HCT116 (cell line): Measurements from ENCODE around the gene ANTXR2. TPM values are rescaled to one million over a fixed set of nuclear protein-coding genes. Genes with fewer than 3 reads are reported as not detected.

Source experiments
- ATAC-seq: fragments of 200-7000 bp; cut with Tn5 transposase; 2 replicates; pipeline ENCODE4 v1.9.1; 2020; ENCODE audit warnings: mild to moderate bottlenecking, moderate library complexity
- BruUV-seq: library from RNA; stranded (reverse); fragments of 400-500 nt; replicated peaks from 2 replicates; lab custom pipeline; 2021; lab: Mats Ljungman, UMichigan
- CTCF ChIA-PET: fragments of 300-600 bp; sonication (Branson Sonifier 250); formaldehyde crosslinking; loops from one replicate; lab custom pipeline; 2021; ENCODE audit warnings: antibody characterized with exemption; lab: Charles Lee
- POLR2A ChIA-PET: fragments of 300-600, 350-600 bp; sonication (Branson Sonifier 250); formaldehyde crosslinking; loops from one replicate; lab custom pipeline; 2021; ENCODE audit warnings: antibody characterized with exemption; lab: Charles Lee
- RAD21 ChIA-PET, 2 experiments: fragments of 300-600 bp; sonication (Branson Sonifier 250); formaldehyde crosslinking; loops; one replicate each; lab custom pipeline; 2023; ENCODE audit warnings: low total read pairs in 2 of 2; ENCODE audit not compliant: uncharacterized antibody in 2 of 2, unreplicated experiment in 2 of 2, low non-redundant PET in 1 of 2; lab: Charles Lee
- DNase-seq: peaks from one replicate; pipeline ENCODE4 v3.0.0-alpha.2; 2010; ENCODE audit warnings: low read depth, low spot score
- H2AFZ ChIP-seq: fragments of 200-600 bp; shearing (Covaris generic), sonication (generic); 2 replicates; pipeline ENCODE4 v1.6.1; 2017; ENCODE audit warnings: low read depth, mixed run types, mixed read lengths, antibody characterized with exemption, low read length; ENCODE audit not compliant: poor library complexity, severe bottlenecking
- H3K27ac ChIP-seq: 2 replicates; pipeline ENCODE4 v1.5.1; 2012; ENCODE audit warnings: low read depth, low read length
- H3K27me3 ChIP-seq: fragments of 200-600 bp; sonication (generic); 2 replicates; pipeline ENCODE4 v1.6.1; 2016; ENCODE audit warnings: mixed run types, low read length, mixed read lengths; ENCODE audit not compliant: insufficient read depth
- H3K36me3 ChIP-seq, 2 experiments: fragments of 200-500 bp in 1 of 2; fragments of 200-600 bp in 1 of 2; sonication (Bioruptor generic) in 1 of 2; sonication (generic) in 1 of 2; 2 replicates each; pipeline versions ENCODE4 v1.5.1 to v1.6.1; 2014 to 2016; ENCODE audit warnings: low read length in 2 of 2, inconsistent platforms in 1 of 2, mixed read lengths in 1 of 2, mixed run types in 1 of 2; ENCODE audit not compliant: insufficient read depth in 2 of 2, control insufficient read depth in 1 of 2
- H3K4me1 ChIP-seq, 2 experiments: fragments of 200-600 bp in 1 of 2; sonication (generic) in 1 of 2; 2 replicates each; pipeline versions ENCODE4 v1.5.1 to v1.6.1; 2012 to 2017; ENCODE audit warnings: low read length in 2 of 2, inconsistent platforms in 1 of 2, mild to moderate bottlenecking in 1 of 2, mixed read lengths in 1 of 2, mixed run types in 1 of 2, moderate library complexity in 1 of 2; ENCODE audit not compliant: insufficient read depth in 2 of 2, control insufficient read depth in 1 of 2
- H3K4me2 ChIP-seq: fragments of 200-600 bp; sonication (generic); 2 replicates; pipeline ENCODE4 v1.6.1; 2017; ENCODE audit warnings: mixed run types, low read length, mixed read lengths
- H3K4me3 ChIP-seq, 2 experiments: fragments of 200-600 bp in 1 of 2; sonication (generic) in 1 of 2; replicated peaks in 1 of 2; 2 replicates each; pipeline ENCODE4 v1.5.1; 2011 to 2016; ENCODE audit warnings: low read length in 2 of 2, control low read depth in 1 of 2, low read depth in 1 of 2, mild to moderate bottlenecking in 1 of 2, mixed read lengths in 1 of 2, mixed run types in 1 of 2
- H3K79me2 ChIP-seq: fragments of 200-600 bp; sonication (generic); 2 replicates; pipeline ENCODE4 v1.6.1; 2017; ENCODE audit warnings: mild to moderate bottlenecking, mixed run types, low read length, moderate library complexity, mixed read lengths; ENCODE audit not compliant: insufficient read depth
- H3K9ac ChIP-seq: fragments of 200-600 bp; sonication (generic); 2 replicates; pipeline ENCODE4 v1.6.1; 2016; ENCODE audit warnings: low read length, mixed read lengths
- H3K9me2 ChIP-seq: fragments of 200-600 bp; sonication (generic), shearing (Covaris generic); 2 replicates; pipeline ENCODE4 v1.6.1; 2017; ENCODE audit warnings: mixed run types, mild to moderate bottlenecking, moderate library complexity; ENCODE audit not compliant: insufficient read depth
- H3K9me3 ChIP-seq, 2 experiments: fragments of 200-500 bp in 1 of 2; fragments of 200-600 bp in 1 of 2; sonication (Bioruptor generic) in 1 of 2; sonication (generic) in 1 of 2; 2 replicates each; pipeline ENCODE4 v1.6.1; 2014 to 2017; ENCODE audit warnings: low read length in 2 of 2, mixed read lengths in 2 of 2, inconsistent platforms in 1 of 2, low read depth in 1 of 2, mild to moderate bottlenecking in 1 of 2, mixed run types in 1 of 2, moderate library complexity in 1 of 2; ENCODE audit not compliant: control insufficient read depth in 1 of 2, insufficient read depth in 1 of 2
- H4K20me1 ChIP-seq: fragments of 200-600 bp; sonication (generic), shearing (Covaris generic); 2 replicates; pipeline ENCODE4 v1.6.1; 2017; ENCODE audit warnings: mixed run types, mild to moderate bottlenecking, moderate library complexity; ENCODE audit not compliant: insufficient read depth
- CBX3 ChIP-seq: IDR thresholded peaks from 2 replicates; pipeline ENCODE4 v1.6.1; 2012; ENCODE audit warnings: low read depth
- CEBPB ChIP-seq: IDR thresholded peaks from 2 replicates; pipeline ENCODE4 v1.6.1; 2012; ENCODE audit warnings: low read depth
- EGR1 ChIP-seq: IDR thresholded peaks from 2 replicates; pipeline ENCODE4 v1.6.1; 2012; ENCODE audit warnings: low read depth
- FOSL1 ChIP-seq: IDR thresholded peaks from 2 replicates; pipeline ENCODE4 v1.6.1; 2012; ENCODE audit warnings: low read depth
- POLR2AphosphoS5 ChIP-seq: IDR thresholded peaks from 2 replicates; pipeline ENCODE4 v1.6.1; 2011; ENCODE audit warnings: mild to moderate bottlenecking, low read depth, low read length, moderate library complexity
- RAD21 ChIP-seq: IDR thresholded peaks from 2 replicates; pipeline ENCODE4 v1.6.1; 2012; ENCODE audit warnings: low read depth, mild to moderate bottlenecking
- SIN3A ChIP-seq: IDR thresholded peaks from 2 replicates; pipeline ENCODE4 v1.6.1; 2012; ENCODE audit warnings: low read depth
- SP1 ChIP-seq: IDR thresholded peaks from 2 replicates; pipeline ENCODE4 v1.6.1; 2012; ENCODE audit warnings: low read depth
- YY1 ChIP-seq: IDR thresholded peaks from 2 replicates; pipeline ENCODE4 v1.6.1; 2011; ENCODE audit warnings: low read length, low read depth, moderate library complexity, mild to moderate bottlenecking; ENCODE audit not compliant: insufficient replicate concordance; ENCODE audit errors: extremely low read depth
- ZNF274 ChIP-seq: fragments of 200-500 bp; sonication (Bioruptor generic); IDR thresholded peaks from 2 replicates; pipeline ENCODE4 v1.6.1; 2014; ENCODE audit warnings: mild to moderate bottlenecking, low read depth, low read length, inconsistent platforms
- intact Hi-C: fragments of 100-400 bp; cut with micrococcal nuclease; formaldehyde crosslinking; loops from 2 replicates; pipeline ENCODE4 v1.10.0; 2022
- total RNA-seq: library from RNA; stranded (reverse); gene quantifications from one replicate; pipeline ENCODE4 v1.2.1, GENCODE V29; 2021; ENCODE audit not compliant: unreplicated experiment
- TF ChIP-seq, protein P1 (sequence below): IDR thresholded peaks from 2 replicates; pipeline ENCODE4 v1.6.1; 2011; ENCODE audit warnings: mild to moderate bottlenecking, low read length, moderate library complexity; ENCODE audit not compliant: insufficient replicate concordance; ENCODE audit errors: extremely low read depth

ANTXR2 gene
- total RNA-seq, 1 experiment from 2014 or later = 6.3 TPM

DNA sequence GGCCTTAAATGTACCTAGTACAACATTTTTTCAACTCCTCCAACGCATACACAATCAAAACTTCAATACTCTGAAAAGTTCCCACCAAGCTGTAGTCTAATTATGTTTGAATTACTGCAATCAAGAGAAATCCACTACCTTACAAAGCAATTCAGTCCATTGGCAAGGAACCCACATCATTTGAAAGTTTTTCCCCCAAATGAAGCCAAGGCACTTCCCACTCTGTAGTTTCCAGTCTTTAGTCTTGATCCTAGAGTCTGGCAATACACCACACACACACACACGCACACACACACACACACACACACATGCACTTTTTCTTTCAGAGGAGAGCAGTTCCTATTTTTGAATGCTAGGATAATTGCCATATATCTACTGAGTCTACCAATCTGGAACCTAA, 79.6 kb downstream of the ANTXR2 start:
- Histone ChIP-seq H3K4me3 (no peak overlapping the region), H3K9me3 (no peaks in the 10 kb centered on the region), H3K79me2 (no peaks in the 10 kb centered on the region), H3K9me2 (no peaks in the 10 kb centered on the region; the same call in 1 of the 2 replicates), H3K4me2 (no peak overlapping the region)
- ATAC-seq (no peak), DNase-seq (no peak)
- CTCF ChIA-PET = no interaction called here
- no peak for TF ChIP-seq ZNF274
- TF ChIP-seq POLR2AphosphoS5 = no peak
- no peak for TF ChIP-seq CEBPB
- no peak for TF ChIP-seq SIN3A
- TF ChIP-seq, protein P1, sequence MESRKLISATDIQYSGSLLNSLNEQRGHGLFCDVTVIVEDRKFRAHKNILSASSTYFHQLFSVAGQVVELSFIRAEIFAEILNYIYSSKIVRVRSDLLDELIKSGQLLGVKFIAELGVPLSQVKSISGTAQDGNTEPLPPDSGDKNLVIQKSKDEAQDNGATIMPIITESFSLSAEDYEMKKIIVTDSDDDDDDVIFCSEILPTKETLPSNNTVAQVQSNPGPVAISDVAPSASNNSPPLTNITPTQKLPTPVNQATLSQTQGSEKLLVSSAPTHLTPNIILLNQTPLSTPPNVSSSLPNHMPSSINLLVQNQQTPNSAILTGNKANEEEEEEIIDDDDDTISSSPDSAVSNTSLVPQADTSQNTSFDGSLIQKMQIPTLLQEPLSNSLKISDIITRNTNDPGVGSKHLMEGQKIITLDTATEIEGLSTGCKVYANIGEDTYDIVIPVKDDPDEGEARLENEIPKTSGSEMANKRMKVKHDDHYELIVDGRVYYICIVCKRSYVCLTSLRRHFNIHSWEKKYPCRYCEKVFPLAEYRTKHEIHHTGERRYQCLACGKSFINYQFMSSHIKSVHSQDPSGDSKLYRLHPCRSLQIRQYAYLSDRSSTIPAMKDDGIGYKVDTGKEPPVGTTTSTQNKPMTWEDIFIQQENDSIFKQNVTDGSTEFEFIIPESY = no peak
- TF ChIP-seq RAD21 = no peak
- TF ChIP-seq CBX3 = no peak
- TF ChIP-seq FOSL1 = no peak
- TF ChIP-seq SP1 = no peak
- TF ChIP-seq EGR1 = no peak
- TF ChIP-seq YY1 = no peak
- TF ChIP-seq, all 23 proteins: peak for 0
- no peak overlapping the region for H2AFZ ChIP-seq
- H3K27ac ChIP-seq = no peak overlapping the region
- no peaks in the 10 kb centered on the region for H3K36me3 ChIP-seq
- no peaks in the 10 kb centered on the region for H4K20me1 ChIP-seq
- H3K27me3 ChIP-seq = no peaks in the 10 kb centered on the region
- BruUV-seq = no TSS peak
- ChIA-PET RAD21 (no interaction called here), POLR2A (no interaction called here)
- H3K4me1 ChIP-seq = no peaks in the 10 kb centered on the region
- H3K9ac ChIP-seq = no peak overlapping the region
- intact Hi-C loops = no loop called here
